IPS-18c (cell line): Measurements from ENCODE around the gene USP2.

ENCODE experiments used
- H3K4me3 ChIP-seq: 2 replicates; pipeline ENCODE4 v1.7.0; 2013; ENCODE audit warnings: low read depth, mild to moderate bottlenecking, low read length, moderate library complexity; ENCODE audit not compliant: insufficient read depth
- H3K9me3 ChIP-seq: one replicate; pipeline ENCODE4 v1.6.1; 2013; ENCODE audit warnings: mild to moderate bottlenecking, low read length, moderate library complexity; ENCODE audit not compliant: control insufficient read depth, insufficient read depth

Gene USP2

GRCh38 chr11:119361056-119361787, 20.3 kb downstream of the USP2 start:
- Histone ChIP-seq H3K9me3 (peaks cover 3% of the 10 kb centered on the region), H3K4me3 (peak overlapping the region; percentile 24; the same call in 1 of the 2 replicates)

- H3K4me3 ChIP-seq, result no peak overlapping the region
- peaks cover 3% of the 10 kb centered on the region for H3K9me3 ChIP-seq
Observed at GRCh38 chr11:119359365-119360214, 21.9 kb downstream of the USP2 start.

- Histone ChIP-seq H3K4me3 (no peak overlapping the region; the same call in 1 of the 2 replicates), H3K9me3 (peaks cover 3% of the 10 kb centered on the region)
Observed at GRCh38 chr11:119357074-119357473, 24.4 kb downstream of the USP2 start.

GRCh38 chr11:119356349-119357031, 25.0 kb downstream of the USP2 start:
- peak overlapping the region; percentile 57 for H3K4me3 ChIP-seq
- no peaks in the 10 kb centered on the region for H3K9me3 ChIP-seq

- Histone ChIP-seq H3K9me3 (no peaks in the 10 kb centered on the region), H3K4me3 (no peak overlapping the region)
Observed at GRCh38 chr11:119355091-119355843, 26.2 kb downstream of the USP2 start.

- H3K4me3 ChIP-seq, result no peak overlapping the region
- H3K9me3 ChIP-seq, result no peaks in the 10 kb centered on the region
Observed at GRCh38 chr11:119352857-119353260, 28.6 kb downstream of the USP2 start.

- no peak overlapping the region for H3K4me3 ChIP-seq
- H3K9me3 ChIP-seq, result no peaks in the 10 kb centered on the region
Observed at GRCh38 chr11:119351232-119351631, 30.3 kb downstream of the USP2 start.

GRCh38 chr11:119350302-119350701, 31.2 kb downstream of the USP2 start:
- H3K4me3 ChIP-seq, result no peak overlapping the region
- H3K9me3 ChIP-seq, result peaks cover under 1% of the 10 kb centered on the region

- H3K4me3 ChIP-seq, result no peak overlapping the region
- H3K9me3 ChIP-seq, result peaks cover 4% of the 10 kb centered on the region
Observed at GRCh38 chr11:119347940-119348605, 33.4 kb downstream of the USP2 start.

GRCh38 chr11:119347242-119347641, 34.2 kb downstream of the USP2 start:
- no peak overlapping the region for H3K4me3 ChIP-seq
- peaks cover 4% of the 10 kb centered on the region for H3K9me3 ChIP-seq

GRCh38 chr11:119346605-119347004, 34.9 kb downstream of the USP2 start, which contains the start of gene MFRP:
TSS of gene MFRP (minus strand) at chr11:119346705. CDS start at chr11:119346513, 192 bp downstream.
- no peak within 1 kb of the TSS for H3K4me3 ChIP-seq
- peaks cover 4% of the 10 kb centered on the region for H3K9me3 ChIP-seq

- no peak overlapping the region for H3K4me3 ChIP-seq
Observed at GRCh38 chr11:119345685-119346084, 35.8 kb downstream of the USP2 start.

GRCh38 chr11:119344291-119345010, 37.0 kb downstream of the USP2 start:
- Histone ChIP-seq H3K4me3 (no peak overlapping the region), H3K9me3 (peaks cover 4% of the 10 kb centered on the region)

More at GRCh38 chr11:119345685-119346084, 35.8 kb downstream of the USP2 start:
- peaks cover 4% of the 10 kb centered on the region for H3K9me3 ChIP-seq

- Histone ChIP-seq H3K4me3 (no peak overlapping the region), H3K9me3 (peaks cover 4% of the 10 kb centered on the region)
Observed at GRCh38 chr11:119343726-119344125, 37.8 kb downstream of the USP2 start.

- Histone ChIP-seq H3K4me3 (no peak overlapping the region), H3K9me3 (peaks cover 4% of the 10 kb centered on the region)
Observed at GRCh38 chr11:119342362-119343130, 38.9 kb downstream of the USP2 start.
